Muscle of leg (tissue), 11 donors: ENCODE data around the gene CENPT. TPM values are rescaled to one million over a fixed set of nuclear protein-coding genes. Genes with fewer than 3 reads are reported as not detected.
A peak's percentile ranks its signal among the peaks of the same experiment; 100 is the strongest.

Experiments
- DNase-seq: peaks from one replicate; pipeline ENCODE4 v3.0.0; 2013
- H3K27ac ChIP-seq: one replicate; pipeline ENCODE4 v1.5.1; 2013; ENCODE audit warnings: mild to moderate bottlenecking, low read length, control low read depth
- H3K27me3 ChIP-seq: one replicate; pipeline ENCODE4 v1.6.1; 2013; ENCODE audit warnings: low read length; ENCODE audit not compliant: control insufficient read depth, insufficient read depth
- H3K36me3 ChIP-seq: one replicate; pipeline ENCODE4 v1.6.1; 2013; ENCODE audit warnings: low read length; ENCODE audit not compliant: control insufficient read depth, insufficient read depth
- H3K4me1 ChIP-seq: one replicate; pipeline ENCODE4 v1.6.1; 2013; ENCODE audit warnings: low read length; ENCODE audit not compliant: control insufficient read depth, insufficient read depth
- H3K4me3 ChIP-seq: one replicate; pipeline ENCODE4 v1.5.1; 2013; ENCODE audit warnings: low read length, control low read depth
- H3K9me3 ChIP-seq: replicated peaks from 2 replicates; pipeline ENCODE4 v1.6.1; 2013; ENCODE audit warnings: low read depth, low read length; ENCODE audit not compliant: control insufficient read depth
- WGBS: methylation state at CpG from one replicate; pipeline ENCODE4 v1.1.5; 2013; ENCODE audit warnings: missing lambda C conversion rate; ENCODE audit not compliant: insufficient coverage; 5-methylcytosine and 5-hydroxymethylcytosine counted together
- polyA plus RNA-seq, 8 donors: library from polyadenylated mRNA; unstranded; fragments of 120-200 nt; gene quantifications; one replicate each; pipeline versions ENCODE4 v1.2.1 to v1.2.3, GENCODE V29; 2013; ENCODE audit warnings: inconsistent platforms in 1 of 8, low replicate concordance in 1 of 8; ENCODE audit not compliant: insufficient read length in 8 of 8, insufficient read depth in 1 of 8
- total RNA-seq: library from RNA; stranded (reverse); fragments of 120-200 nt; gene quantifications from one replicate; pipeline ENCODE4 v1.2.4, GENCODE V29; 2013

CENPT gene
- total and polyA plus RNA-seq, 9 donors, result 31.2 to 47.9 (median 37.9) TPM

DNA sequence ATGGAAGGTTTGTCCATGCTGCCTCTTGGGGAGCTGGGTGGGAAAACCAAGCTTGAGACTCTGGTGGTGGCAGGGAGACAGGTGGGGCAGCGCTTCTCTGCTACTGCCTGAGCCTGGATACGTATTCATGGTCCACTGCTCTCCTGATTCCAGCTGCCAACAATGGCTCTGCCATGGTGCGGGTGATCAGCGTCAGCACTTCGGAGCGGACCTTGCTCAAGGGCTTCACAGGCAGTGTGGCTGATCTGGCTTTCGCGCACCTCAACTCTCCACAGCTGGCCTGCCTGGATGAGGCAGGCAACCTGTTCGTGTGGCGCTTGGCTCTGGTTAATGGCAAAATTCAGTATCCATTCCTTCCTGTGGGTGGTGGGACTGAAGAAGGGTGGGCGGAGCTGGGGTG lies 29.6 kb upstream of the CENPT start:
- Histone ChIP-seq H3K4me3 (no peak overlapping the region), H3K36me3 (peaks cover 73% of the 10 kb centered on the region), H3K9me3 (no peaks in the 10 kb centered on the region), H3K4me1 (peaks cover 52% of the 10 kb centered on the region), H3K27ac (no peak overlapping the region), H3K27me3 (no peaks in the 10 kb centered on the region)
- no peak for DNase-seq
- 98% methylated on average over 8 of the region's 11 CpGs for WGBS

DNA sequence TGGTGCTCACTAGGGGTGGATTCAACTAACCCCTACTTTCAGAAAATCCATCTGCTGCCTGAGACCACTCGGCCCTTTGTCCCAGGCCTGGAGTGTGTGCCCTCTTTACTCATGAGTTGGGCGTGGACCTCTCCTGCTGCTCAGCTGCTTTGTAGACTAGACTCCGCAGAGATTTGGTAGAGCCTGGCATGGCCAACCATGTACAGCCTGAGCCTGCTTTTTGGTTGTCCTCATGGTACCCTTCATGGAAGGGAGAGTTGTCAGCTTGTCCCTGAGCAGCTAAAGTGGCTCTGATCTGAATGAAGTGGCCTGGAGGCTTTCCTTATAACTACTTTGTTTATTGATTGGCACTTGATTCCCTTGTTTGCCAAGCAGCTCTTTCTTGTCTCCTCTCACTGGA lies 26.9 kb upstream of the CENPT start:
- H3K36me3 ChIP-seq, result peaks cover 67% of the 10 kb centered on the region

DNA sequence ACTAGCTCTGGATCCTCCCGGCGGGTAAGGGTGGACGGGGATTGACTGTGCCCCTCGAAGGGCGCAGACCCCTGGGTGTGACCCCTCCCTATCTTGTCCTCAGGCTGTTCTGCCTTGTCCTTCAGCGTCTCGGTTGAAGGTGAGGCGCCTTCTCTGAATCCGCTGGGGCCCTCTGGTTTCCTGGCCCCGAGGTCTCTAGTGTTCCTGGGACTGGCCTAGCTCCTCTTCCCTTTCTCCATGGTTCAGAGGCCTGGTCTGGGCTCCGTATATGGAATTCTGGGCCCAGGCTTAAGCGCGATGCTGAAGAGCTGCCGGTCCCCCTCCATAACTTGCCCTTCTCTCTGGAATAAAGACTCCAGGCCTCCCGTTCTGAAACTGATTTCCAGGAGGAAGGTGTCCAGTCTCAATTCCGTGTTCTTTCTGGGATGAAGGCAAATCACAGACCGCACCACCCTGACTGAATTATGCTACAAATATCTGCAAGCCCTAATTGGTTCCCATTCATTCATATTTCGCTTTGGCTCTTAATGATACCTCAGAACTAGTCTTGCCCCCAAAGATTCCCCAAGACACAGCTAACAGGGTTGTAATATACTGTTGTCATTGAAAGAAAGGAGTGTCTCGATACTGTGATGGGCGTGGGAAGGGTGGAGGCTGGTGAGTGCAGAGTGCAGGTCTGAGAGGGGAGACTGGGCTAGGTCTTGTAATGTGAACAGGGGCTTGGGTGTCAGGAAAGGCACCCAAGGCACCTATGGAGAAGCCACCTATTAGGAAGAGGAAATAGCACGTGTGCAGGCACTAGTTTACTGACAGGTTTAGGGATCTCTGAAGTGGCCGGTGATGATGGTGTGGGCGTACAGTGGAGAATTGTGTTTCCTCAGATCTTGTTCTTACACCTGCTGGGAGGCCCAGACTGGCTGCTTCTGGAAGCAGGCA lies 26.2 kb upstream of the CENPT start:
- Histone ChIP-seq H3K9me3 (no peaks in the 10 kb centered on the region), H3K27me3 (no peaks in the 10 kb centered on the region), H3K36me3 (peaks cover 66% of the 10 kb centered on the region), H3K27ac (peak overlapping the region; percentile 76), H3K4me3 (peak overlapping the region; percentile 97), H3K4me1 (peaks cover 26% of the 10 kb centered on the region)
- 6% methylated on average over 16 of the region's 23 CpGs for WGBS
- DNase-seq, result no peak

More for the DNA sequence above, 26.9 kb upstream of the CENPT start:
- WGBS, result 90% methylated on average over 2 of the region's 3 CpGs
- Histone ChIP-seq H3K27me3 (no peaks in the 10 kb centered on the region), H3K9me3 (no peaks in the 10 kb centered on the region), H3K27ac (peak overlapping the region; percentile 76), H3K4me3 (peak overlapping the region; percentile 97), H3K4me1 (peaks cover 26% of the 10 kb centered on the region)
- DNase-seq, result no peak

DNA sequence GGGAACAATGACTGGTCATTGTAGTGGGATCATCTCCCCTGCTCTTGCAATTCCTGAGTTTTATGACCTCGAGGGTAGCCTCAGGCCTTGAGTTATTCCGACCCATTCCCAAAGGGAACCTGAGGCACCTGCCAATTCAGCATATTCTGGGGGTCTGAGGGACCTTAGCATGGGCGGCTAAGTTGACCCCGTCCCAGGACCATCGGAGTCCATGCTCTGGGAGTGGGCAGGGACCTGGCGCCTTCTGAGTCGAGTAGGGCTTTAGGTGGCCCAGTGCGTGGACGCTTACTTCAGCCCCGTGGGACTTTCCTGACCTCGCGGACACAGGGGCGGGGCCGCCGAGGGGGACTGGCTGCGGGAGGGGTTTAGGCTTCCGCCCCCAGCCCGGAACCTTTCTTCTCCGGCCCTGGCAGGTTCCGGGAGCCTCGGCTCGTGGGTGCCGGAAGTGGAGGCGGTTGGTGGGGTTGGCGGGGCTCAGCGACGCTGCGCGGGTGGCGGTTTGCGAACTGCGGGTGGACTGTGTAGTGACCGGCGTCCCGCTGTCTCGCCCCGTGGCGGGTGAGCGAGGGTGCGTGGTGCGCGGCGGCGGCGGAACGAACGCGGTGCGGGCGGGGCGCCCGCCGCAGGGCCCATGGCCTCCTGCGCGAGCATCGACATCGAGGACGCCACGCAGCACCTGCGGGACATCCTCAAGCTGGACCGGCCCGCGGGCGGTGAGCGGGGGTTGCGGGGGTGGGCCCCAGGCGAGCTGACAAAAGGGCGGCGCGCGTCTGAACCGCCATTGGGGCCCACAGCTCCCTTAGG lies 25.3 kb upstream of the CENPT start, which contains the start of gene EDC4:
TSS of gene EDC4 (plus strand) at position 422 of the 804 bp plus-strand sequence. CDS start at position 632, 210 bp downstream.
- no peaks in the 10 kb centered on the region for H3K9me3 ChIP-seq
- DNase-seq, result peak; percentile 88
- peak within 1 kb of the TSS; percentile 97 for H3K4me3 ChIP-seq
- WGBS, result under 1% methylated on average over 64 of the region's 72 CpGs
- no peaks in the 10 kb centered on the region for H3K27me3 ChIP-seq
- H3K27ac ChIP-seq, result peak within 1 kb of the TSS; percentile 76
- H3K4me1 ChIP-seq, result peaks cover 26% of the 10 kb centered on the region
- H3K36me3 ChIP-seq, result peaks cover 66% of the 10 kb centered on the region

DNA sequence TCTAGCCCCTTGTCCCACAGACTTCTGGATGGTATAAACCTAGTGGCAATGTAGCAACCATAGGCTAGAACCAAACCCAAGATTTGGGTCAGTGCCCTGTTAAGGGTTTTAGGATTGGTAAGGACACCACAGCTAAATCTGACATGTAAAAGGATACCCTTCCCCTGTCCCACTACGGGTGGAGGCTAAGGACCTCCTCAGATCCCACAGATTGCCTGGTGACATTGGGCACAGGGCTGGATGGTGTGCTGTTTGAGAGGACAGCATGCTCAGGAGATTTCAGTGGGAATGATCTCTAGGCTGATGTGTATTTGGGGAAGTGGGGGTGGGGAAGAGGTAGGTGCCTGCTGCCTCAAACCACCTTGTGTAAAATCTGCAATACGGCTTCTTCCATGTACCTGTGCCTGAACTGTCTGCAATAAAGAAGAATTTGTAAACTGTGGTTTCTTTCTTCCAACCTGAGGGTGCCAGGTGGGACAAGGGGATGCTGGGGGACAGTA lies 24.7 kb upstream of the CENPT start:
- Histone ChIP-seq H3K27ac (peak overlapping the region; percentile 76), H3K4me1 (peaks cover 26% of the 10 kb centered on the region), H3K27me3 (no peaks in the 10 kb centered on the region), H3K36me3 (peaks cover 66% of the 10 kb centered on the region), H3K4me3 (no peak overlapping the region), H3K9me3 (no peaks in the 10 kb centered on the region)
- no CpG with 5 or more reads among the region's 2 CpGs for WGBS
- no peak for DNase-seq

DNA sequence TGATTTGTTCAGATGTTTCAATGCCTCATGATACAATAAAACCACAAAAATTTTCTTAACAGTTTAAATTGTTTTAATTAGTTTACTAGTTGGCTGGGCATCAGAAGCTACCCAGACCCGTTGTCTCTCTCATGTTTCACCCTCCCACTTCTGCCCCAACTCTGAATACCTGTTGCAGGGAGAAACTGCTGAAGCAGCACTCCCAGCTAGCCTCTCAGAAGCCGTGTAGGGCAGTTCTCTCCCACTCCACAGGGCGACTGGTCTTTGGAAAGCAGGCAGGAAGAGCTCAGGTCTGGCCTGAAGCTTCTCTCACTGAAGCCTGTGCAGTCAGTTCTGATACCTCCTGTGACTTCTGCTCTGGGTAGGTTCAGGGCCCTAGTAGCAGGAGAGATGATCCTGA lies 23.8 kb upstream of the CENPT start:
- Histone ChIP-seq H3K9me3 (no peaks in the 10 kb centered on the region), H3K27ac (no peak overlapping the region), H3K4me3 (no peak overlapping the region), H3K4me1 (peaks cover 26% of the 10 kb centered on the region), H3K27me3 (no peaks in the 10 kb centered on the region), H3K36me3 (peaks cover 63% of the 10 kb centered on the region)
- no peak for DNase-seq
- 94% methylated on average over 3 of the region's 3 CpGs for WGBS

DNA sequence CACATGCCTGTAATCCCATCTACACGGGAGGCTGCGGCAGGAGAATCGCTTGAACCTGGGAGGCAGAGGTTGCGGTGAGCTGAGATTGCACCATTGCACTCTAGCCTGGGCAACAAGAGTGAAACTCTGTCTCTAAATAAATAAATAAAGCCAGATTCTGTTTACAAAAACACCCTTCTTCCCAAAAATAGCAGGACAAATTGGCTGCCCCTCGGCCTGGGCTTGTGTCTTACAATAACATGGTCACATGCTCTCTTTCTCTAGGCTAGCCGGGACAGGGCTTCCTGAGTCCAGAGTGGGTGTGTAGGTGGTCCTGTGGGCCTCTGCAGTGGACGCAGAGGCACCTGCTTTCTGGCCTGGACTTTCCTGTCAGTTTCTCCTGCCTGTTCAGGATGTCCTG lies 22.2 kb upstream of the CENPT start:
- Histone ChIP-seq H3K27me3 (no peaks in the 10 kb centered on the region), H3K9me3 (no peaks in the 10 kb centered on the region), H3K4me3 (no peak overlapping the region), H3K4me1 (peaks cover 17% of the 10 kb centered on the region), H3K36me3 (peaks cover 63% of the 10 kb centered on the region), H3K27ac (no peak overlapping the region)
- DNase-seq, result no peak
- 94% methylated on average over 6 of the region's 7 CpGs for WGBS

DNA sequence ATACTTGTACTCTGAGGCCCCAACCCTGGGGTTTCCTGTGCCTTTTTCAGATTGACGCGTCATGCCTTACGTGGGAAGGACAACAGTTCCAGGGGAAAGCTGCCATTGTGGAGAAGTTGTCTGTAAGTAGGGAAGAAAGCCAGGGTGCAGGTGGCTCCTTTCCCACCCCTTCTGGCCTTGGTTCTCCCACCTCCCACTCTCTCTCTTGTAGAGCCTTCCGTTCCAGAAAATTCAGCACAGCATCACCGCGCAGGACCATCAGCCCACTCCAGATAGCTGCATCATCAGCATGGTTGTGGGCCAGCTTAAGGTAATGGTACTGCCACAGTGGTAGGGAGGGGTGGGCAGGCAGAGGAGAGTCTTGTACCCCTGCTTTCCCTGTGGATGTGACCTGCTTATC lies 20.8 kb upstream of the CENPT start:
- no peak for DNase-seq
- 90% methylated on average over 2 of the region's 6 CpGs for whole genome bisulfite sequencing
- H3K9me3 ChIP-seq, result no peaks in the 10 kb centered on the region
- no peaks in the 10 kb centered on the region for H3K27me3 ChIP-seq
- H3K4me1 ChIP-seq, result peaks cover 17% of the 10 kb centered on the region
- H3K4me3 ChIP-seq, result no peak overlapping the region
- H3K36me3 ChIP-seq, result peaks cover 65% of the 10 kb centered on the region
- H3K27ac ChIP-seq, result no peak overlapping the region

DNA sequence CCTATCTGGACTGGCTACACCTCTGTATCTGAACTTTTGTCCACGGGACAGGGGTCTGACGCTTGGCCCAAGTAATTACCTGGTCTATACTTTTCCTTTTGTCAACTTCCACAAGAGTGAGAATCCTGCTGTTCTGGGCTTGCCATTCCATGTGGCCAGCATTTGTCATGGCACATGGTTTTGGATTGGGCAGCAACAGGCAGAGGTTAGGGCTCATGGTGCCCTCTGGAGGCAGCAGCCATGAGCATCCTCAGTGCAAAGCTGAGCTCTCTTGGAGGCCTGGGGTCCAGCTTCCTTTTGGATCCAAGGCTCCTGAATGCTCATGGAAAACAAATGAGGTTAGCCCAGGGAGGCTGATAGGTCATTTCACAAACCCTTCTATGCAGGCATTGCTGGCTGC lies 17.8 kb upstream of the CENPT start:
- no peak overlapping the region for H3K4me3 ChIP-seq
- peaks cover 59% of the 10 kb centered on the region for H3K36me3 ChIP-seq
- H3K4me1 ChIP-seq, result peaks cover 39% of the 10 kb centered on the region
- no CpG with 5 or more reads among the region's 2 CpGs for WGBS
- no peaks in the 10 kb centered on the region for H3K9me3 ChIP-seq
- no peak overlapping the region for H3K27ac ChIP-seq
- DNase-seq, result no peak
- H3K27me3 ChIP-seq, result no peaks in the 10 kb centered on the region

DNA sequence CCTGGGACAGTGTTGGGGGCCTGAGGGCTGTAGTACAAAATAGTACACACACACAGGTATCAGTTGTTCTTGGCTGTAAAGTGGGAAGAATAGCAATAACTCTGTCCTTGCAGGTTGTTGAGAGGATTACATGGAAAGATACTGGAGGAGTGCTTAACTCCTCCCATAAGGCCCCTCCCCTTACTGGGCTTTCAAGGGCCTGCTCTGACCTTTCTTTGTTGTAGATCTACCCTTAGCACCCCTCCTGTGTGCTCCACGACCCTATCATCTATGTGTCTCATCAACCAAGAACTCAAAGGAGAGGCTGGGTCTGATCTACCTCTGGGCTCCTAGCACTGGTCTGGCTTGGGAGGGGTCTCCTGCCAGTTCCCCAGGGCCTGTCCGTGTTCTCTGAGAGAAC lies 17.1 kb upstream of the CENPT start:
- Histone ChIP-seq H3K27me3 (no peaks in the 10 kb centered on the region), H3K4me3 (no peak overlapping the region), H3K4me1 (peaks cover 40% of the 10 kb centered on the region), H3K27ac (no peak overlapping the region), H3K9me3 (no peaks in the 10 kb centered on the region), H3K36me3 (peaks cover 54% of the 10 kb centered on the region)
- 71% methylated on average over 2 of the region's 2 CpGs for WGBS
- no peak for DNase-seq
